Activated CD8-positive, alpha-beta T cell treated with anti-CD3 and anti-CD28 coated beads for 36 hours (primary cell): Measurements from ENCODE around the gene PPM1D. TPM values are rescaled to one million over a fixed set of nuclear protein-coding genes. Genes with fewer than 3 reads are reported as not detected.
"Not testable (repeated sequence)": the region's sequence is repeated elsewhere in the genome, so short reads cannot be mapped to it uniquely, and the experiment has no call there.

Source experiments
- ATAC-seq: fragments of 200-7000 bp; cut with Tn5 transposase; one replicate; pipeline ENCODE4 v1.10.0; 2021; ENCODE audit warnings: mild to moderate bottlenecking, moderate library complexity
- CTCF ChIA-PET: fragments of 350-600 bp; sonication (Branson Sonifier 250); formaldehyde crosslinking; loops from one replicate; lab custom pipeline; 2021; ENCODE audit warnings: antibody characterized with exemption; lab: Charles Lee
- POLR2A ChIA-PET: fragments of 350-600 bp; sonication (Branson Sonifier 250); formaldehyde crosslinking; loops from one replicate; lab custom pipeline; 2021; ENCODE audit warnings: antibody characterized with exemption; lab: Charles Lee
- DNase-seq: peaks from one replicate; pipeline ENCODE4 v3.0.0-alpha.2; 2020
- H3K27ac Mint-ChIP-seq: one replicate; pipeline ENCODE4 v1.8.0; 2021; ENCODE audit warnings: mild to moderate bottlenecking, mixed read lengths
- H3K27me3 Mint-ChIP-seq: one replicate; pipeline ENCODE4 v1.8.0; 2021; ENCODE audit warnings: mixed read lengths
- H3K36me3 Mint-ChIP-seq: one replicate; pipeline ENCODE4 v1.8.0; 2021; ENCODE audit warnings: low read depth, mixed read lengths
- H3K4me1 Mint-ChIP-seq: one replicate; pipeline ENCODE4 v1.8.0; 2021; ENCODE audit warnings: low read depth, mixed read lengths
- H3K4me3 Mint-ChIP-seq: one replicate; pipeline ENCODE4 v1.8.0; 2021; ENCODE audit warnings: mild to moderate bottlenecking, moderate library complexity, mixed read lengths
- H3K9me3 Mint-ChIP-seq: one replicate; pipeline ENCODE4 v1.8.0; 2021; ENCODE audit warnings: mixed read lengths
- CTCF ChIP-seq: fragments of 200-600 bp; IDR thresholded peaks from one replicate; pipeline ENCODE4 v1.8.0; 2022; ENCODE audit warnings: antibody characterized with exemption, mild to moderate bottlenecking
- intact Hi-C: fragments of 100-400 bp; cut with micrococcal nuclease; formaldehyde crosslinking; loops from one replicate; pipeline ENCODE4 v1.10.0; 2022
- total RNA-seq, 2 experiments: library from RNA; stranded (reverse); gene quantifications; one replicate each; pipeline ENCODE4 v1.2.3, GENCODE V29; 2021

The PPM1D gene
- total RNA-seq, 2 experiments from 2014 or later, result 11.6 to 12.3 TPM

DNA sequence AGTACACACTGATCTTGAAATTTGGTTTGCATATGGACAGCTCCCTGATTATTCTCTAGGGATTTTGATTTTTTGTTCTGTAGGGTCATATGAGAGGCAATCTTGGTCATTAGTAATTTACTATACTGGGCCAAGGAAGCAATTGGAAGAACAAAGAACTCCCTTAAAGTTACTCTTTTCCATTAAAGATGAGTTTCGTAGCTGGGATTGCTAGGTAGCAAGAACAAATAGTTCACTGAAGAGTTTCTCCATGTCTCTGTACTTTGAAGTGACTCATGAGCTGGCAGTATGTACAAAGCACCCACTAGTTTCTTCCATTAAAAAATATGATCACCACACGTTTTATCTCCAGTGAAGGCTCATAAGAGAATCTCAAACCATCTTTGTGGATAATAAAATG, 71.5 kb downstream of the PPM1D start:
- CTCF ChIA-PET, result interaction anchor here (0.9 kb wide), 1 partner anchor 33 kb away, joined by 3 read pairs; no protein-coding TSS in a partner anchor

DNA sequence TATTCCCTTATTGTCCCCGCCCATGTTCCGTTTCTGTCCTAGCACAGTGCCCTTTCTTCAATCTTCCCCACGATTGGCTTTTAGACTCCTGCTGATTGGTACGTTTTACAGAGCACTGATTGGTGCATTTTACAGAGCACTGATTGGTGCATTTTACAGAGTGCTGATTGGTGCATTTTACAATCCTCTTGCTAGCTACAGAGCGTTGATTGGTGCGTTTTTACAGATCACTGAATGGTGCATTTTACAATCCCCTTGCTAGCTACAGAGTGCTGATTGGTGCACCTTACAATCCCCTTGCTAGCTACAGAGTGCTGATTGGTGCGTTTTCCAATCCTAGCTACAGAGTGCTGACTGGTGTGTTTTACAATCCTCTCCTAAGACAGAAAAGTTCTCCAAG, 74.6 kb downstream of the PPM1D start:
- H3K4me3 Mint-ChIP-seq, intact Hi-C loops, CTCF ChIA-PET: not testable (repeated sequence)

More for the DNA sequence above, 71.5 kb downstream of the PPM1D start:
- no peaks in the 10 kb centered on the region for H3K4me1 Mint-ChIP-seq
- no peaks in the 10 kb centered on the region for H3K27me3 Mint-ChIP-seq
- no peak overlapping the region for H3K27ac Mint-ChIP-seq
- no peaks in the 10 kb centered on the region for H3K36me3 Mint-ChIP-seq
- POLR2A ChIA-PET, result no interaction called here
- TF ChIP-seq CTCF, result no peak
- intact Hi-C loops, result no loop called here
- DNase-seq, result no peak
- peaks cover 3% of the 10 kb centered on the region for H3K9me3 Mint-ChIP-seq
- no peak overlapping the region for H3K4me3 Mint-ChIP-seq
- no peak for ATAC-seq

DNA sequence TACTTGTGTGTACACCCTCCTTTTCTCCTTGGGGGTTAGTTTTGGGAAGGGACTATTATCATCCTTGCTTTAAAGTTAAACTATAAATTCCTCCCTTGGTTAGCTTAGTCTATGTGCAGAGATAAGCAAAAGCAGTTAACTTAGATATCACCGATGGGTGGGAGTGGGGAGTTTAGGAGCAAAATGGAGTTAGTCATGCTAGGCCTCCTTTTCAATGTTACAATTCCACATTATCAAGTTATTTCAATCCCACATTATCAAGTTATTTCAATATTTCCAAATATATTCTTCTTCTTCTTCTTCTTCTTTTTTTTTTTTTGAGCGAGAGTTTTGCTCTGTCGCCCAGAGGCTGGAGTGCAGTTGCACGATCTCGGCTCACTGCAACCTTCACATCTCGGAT, 76.0 kb downstream of the PPM1D start:
- intact Hi-C loops, result no loop called here
- peaks cover 3% of the 10 kb centered on the region for H3K9me3 Mint-ChIP-seq
- H3K27me3 Mint-ChIP-seq, result no peaks in the 10 kb centered on the region
- H3K36me3 Mint-ChIP-seq, result no peaks in the 10 kb centered on the region
- DNase-seq (no peak), ATAC-seq (no peak)
- H3K27ac Mint-ChIP-seq, result no peak overlapping the region
- H3K4me1 Mint-ChIP-seq, result peaks cover 9% of the 10 kb centered on the region
- CTCF ChIA-PET, result interaction anchor here (1.9 kb wide), 1 partner anchor 37 kb away, joined by 7 read pairs; no protein-coding TSS in a partner anchor
- TF ChIP-seq CTCF, result no peak
- H3K4me3 Mint-ChIP-seq, result peak overlapping the region; percentile 12
- POLR2A ChIA-PET, result interaction anchor here (0.6 kb wide), 1 partner anchor 35 kb away, joined by 3 read pairs; no protein-coding TSS in a partner anchor

More for the DNA sequence above, 74.6 kb downstream of the PPM1D start:
- DNase-seq, H3K36me3 Mint-ChIP-seq, POLR2A ChIA-PET, H3K9me3 Mint-ChIP-seq, H3K27me3 Mint-ChIP-seq, ATAC-seq, H3K27ac Mint-ChIP-seq, H3K4me1 Mint-ChIP-seq: not testable (repeated sequence)

DNA sequence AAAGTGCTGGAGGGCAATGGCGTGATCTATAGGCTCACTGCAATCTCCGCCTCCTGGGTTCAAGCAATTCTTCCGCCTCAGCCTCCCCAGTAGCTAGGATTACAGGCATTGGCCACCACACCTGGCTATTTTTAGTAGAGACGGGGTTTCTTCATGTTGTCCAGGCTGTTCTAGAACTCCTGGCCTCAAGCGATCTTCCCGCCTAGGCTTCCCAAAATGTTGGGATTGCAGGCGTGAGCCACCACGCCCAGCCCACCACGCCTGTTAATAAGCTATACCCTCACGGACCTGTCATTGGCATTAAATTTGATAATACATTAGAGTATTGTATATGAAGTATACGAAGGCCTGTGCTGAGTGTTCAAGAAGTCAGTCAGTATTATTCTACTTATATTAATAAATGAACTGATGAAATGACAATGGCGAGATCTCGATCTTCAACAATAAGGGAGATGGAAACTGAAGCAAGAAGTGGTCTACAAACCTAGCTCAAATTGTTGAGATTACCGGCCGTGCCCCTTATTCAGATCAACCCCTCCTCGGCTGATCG, 76.8 kb downstream of the PPM1D start:
- Mint-ChIP-seq H3K36me3 (no peaks in the 10 kb centered on the region), H3K27me3 (no peaks in the 10 kb centered on the region), H3K9me3 (peaks cover 3% of the 10 kb centered on the region), H3K27ac (peak overlapping the region; percentile 77), H3K4me3 (peak overlapping the region; percentile 95), H3K4me1 (peaks cover 9% of the 10 kb centered on the region)
- no peak for TF ChIP-seq CTCF
- POLR2A ChIA-PET, result interaction anchor here (1.0 to 1.7 kb wide), 4 partner anchors 10 to 165 kb away, joined by 3 to 8 read pairs (median 3); partner anchors contain the start of gene PPM1D
- no peak for ATAC-seq
- CTCF ChIA-PET, result interaction anchor here (1.1 to 1.9 kb wide), 7 partner anchors 10 to 77 kb away, joined by 3 to 8 read pairs (median 5); partner anchors contain the start of gene PPM1D
- DNase-seq, result no peak
- intact Hi-C loops, result no loop called here

DNA sequence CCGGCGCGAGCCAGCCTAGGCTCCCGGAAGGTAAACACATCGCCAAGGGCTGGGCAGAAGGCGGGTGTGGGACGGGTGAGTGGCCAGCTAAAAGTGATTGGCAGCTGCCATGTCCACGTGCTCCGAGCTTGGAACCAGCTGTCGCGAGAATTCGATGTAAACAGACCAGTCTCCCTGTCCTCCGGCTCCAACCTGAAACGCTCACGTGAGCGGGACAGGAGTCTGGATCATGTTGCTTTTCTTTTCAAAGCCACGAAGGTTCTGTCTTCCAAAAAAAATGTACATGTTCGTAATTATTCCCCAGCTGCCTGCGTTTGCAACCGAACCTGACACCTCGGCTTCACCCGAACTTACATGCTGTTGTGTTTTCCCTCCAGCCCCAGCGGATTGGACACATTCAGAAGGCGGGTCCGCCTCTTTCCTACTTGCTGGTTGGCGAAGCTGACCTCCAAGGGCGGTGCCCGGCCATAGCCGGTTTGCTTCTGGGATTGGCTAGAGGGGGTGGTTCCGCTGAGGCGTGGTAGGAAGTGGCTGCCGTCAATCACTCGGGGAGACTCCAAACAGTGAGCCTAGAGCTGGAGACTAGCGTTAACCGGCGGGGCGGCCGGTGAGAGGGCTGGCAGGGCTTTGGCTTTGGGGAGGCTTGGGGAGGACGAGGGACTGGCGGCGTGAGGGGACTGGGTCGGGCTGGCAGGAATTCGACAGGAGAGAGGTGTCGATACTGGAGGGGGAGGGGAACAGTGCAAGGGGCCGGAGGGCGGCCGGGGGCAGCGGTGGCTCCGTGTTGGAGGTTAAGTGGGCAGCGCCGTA, 77.5 kb downstream of the PPM1D start, which contains the start of gene BCAS3:
TSS of gene BCAS3 (plus strand) at position 544 of the 810 bp plus-strand sequence.
- intact Hi-C loops, result no loop called here
- peak; percentile 98 for DNase-seq
- Mint-ChIP-seq H3K27me3 (no peaks in the 10 kb centered on the region), H3K36me3 (no peaks in the 10 kb centered on the region), H3K27ac (peak within 1 kb of the TSS; percentile 77), H3K9me3 (peaks cover 3% of the 10 kb centered on the region), H3K4me1 (peaks cover 9% of the 10 kb centered on the region), H3K4me3 (peak within 1 kb of the TSS; percentile 95)
- TF ChIP-seq CTCF, result no peak
- ChIA-PET POLR2A (interaction anchor here (1.0 to 1.7 kb wide), 4 partner anchors 9 to 164 kb away, joined by 3 to 8 read pairs (median 3); partner anchors contain the start of gene PPM1D), CTCF (interaction anchor here (0.9 to 1.9 kb wide), 8 partner anchors 9 to 78 kb away, joined by 3 to 8 read pairs (median 4); partner anchors contain the start of gene PPM1D)
- peak; percentile 97 for ATAC-seq
